ENCODE measurements around the gene FLG2. TPM values are rescaled to one million over a fixed set of nuclear protein-coding genes. Genes with fewer than 3 reads are reported as not detected.

Gene FLG2
- polyA plus RNA-seq, 1 donor from 2014 or later = not detected

DNA sequence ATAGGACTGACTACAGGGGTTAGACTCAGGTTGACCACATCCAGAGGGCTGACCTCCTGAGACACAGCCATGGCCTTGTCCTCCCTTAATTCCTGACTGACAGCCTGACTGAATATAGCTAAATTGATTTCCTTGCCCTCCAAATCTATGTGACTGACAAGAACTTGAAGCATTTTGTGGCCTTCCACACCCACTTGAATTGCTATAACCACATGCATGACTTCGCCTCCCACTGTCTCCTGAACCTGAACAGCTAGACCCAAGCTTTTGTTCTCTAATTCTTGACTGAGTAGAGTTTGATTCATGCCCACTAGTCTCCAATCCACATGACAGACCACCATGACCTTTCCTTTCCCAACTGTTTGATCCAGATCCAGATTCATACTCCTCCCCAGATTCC is 3.1 kb downstream of the FLG2 start:
- H4K20me1 ChIP-seq (ENCODE audit: insufficient read depth) = no peaks in the 10 kb centered on the region
- H3K27me3 ChIP-seq (ENCODE audit: insufficient read depth, low read depth, low read length) = no peaks in the 10 kb centered on the region
- H2AFZ ChIP-seq (ENCODE audit: low read depth, low read length) = no peak overlapping the region
- H3K27ac ChIP-seq (ENCODE audit: low read length) = no peak overlapping the region
- H3K79me2 ChIP-seq (replicated peaks; ENCODE audit: insufficient read depth, low read length) = no peaks in the 10 kb centered on the region
- H3K9me2 ChIP-seq (ENCODE audit: insufficient read depth, low read length) = no peaks in the 10 kb centered on the region
- peaks cover 7% of the 10 kb centered on the region for H3K9me3 ChIP-seq (ENCODE audit: low read length)
- H3K36me3 ChIP-seq (ENCODE audit: insufficient read depth, low read length) = no peaks in the 10 kb centered on the region
- no peak overlapping the region for H3K9ac ChIP-seq (ENCODE audit: low read length)
- H3K4me2 ChIP-seq (ENCODE audit: low read length) = no peak overlapping the region
- no peaks in the 10 kb centered on the region for H3F3A ChIP-seq (ENCODE audit: insufficient read depth, low read length, poor library complexity, severe bottlenecking)
- TF ChIP-seq TAF1 (IDR thresholded peaks at IDR 0.05; ENCODE audit: low read depth) (no peak), EP300 (conservative IDR thresholded peaks at IDR 0.05; ENCODE audit: poor library complexity, severe bottlenecking) (no peak), MXI1 (conservative IDR thresholded peaks at IDR 0.05; ENCODE audit: poor library complexity, severe bottlenecking) (no peak), EZH2 (IDR thresholded peaks at IDR 0.05; ENCODE audit: borderline replicate concordance, insufficient read depth, low read length, poor library complexity, severe bottlenecking) (no peak), SMC3 (conservative IDR thresholded peaks at IDR 0.05; ENCODE audit: poor library complexity) (no peak), RAD21 (conservative IDR thresholded peaks at IDR 0.05) (no peak), POLR2AphosphoS5 (IDR thresholded peaks at IDR 0.05) (no peak)
- TF ChIP-seq, protein P1, sequence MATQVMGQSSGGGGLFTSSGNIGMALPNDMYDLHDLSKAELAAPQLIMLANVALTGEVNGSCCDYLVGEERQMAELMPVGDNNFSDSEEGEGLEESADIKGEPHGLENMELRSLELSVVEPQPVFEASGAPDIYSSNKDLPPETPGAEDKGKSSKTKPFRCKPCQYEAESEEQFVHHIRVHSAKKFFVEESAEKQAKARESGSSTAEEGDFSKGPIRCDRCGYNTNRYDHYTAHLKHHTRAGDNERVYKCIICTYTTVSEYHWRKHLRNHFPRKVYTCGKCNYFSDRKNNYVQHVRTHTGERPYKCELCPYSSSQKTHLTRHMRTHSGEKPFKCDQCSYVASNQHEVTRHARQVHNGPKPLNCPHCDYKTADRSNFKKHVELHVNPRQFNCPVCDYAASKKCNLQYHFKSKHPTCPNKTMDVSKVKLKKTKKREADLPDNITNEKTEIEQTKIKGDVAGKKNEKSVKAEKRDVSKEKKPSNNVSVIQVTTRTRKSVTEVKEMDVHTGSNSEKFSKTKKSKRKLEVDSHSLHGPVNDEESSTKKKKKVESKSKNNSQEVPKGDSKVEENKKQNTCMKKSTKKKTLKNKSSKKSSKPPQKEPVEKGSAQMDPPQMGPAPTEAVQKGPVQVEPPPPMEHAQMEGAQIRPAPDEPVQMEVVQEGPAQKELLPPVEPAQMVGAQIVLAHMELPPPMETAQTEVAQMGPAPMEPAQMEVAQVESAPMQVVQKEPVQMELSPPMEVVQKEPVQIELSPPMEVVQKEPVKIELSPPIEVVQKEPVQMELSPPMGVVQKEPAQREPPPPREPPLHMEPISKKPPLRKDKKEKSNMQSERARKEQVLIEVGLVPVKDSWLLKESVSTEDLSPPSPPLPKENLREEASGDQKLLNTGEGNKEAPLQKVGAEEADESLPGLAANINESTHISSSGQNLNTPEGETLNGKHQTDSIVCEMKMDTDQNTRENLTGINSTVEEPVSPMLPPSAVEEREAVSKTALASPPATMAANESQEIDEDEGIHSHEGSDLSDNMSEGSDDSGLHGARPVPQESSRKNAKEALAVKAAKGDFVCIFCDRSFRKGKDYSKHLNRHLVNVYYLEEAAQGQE (IDR thresholded peaks at IDR 0.05; ENCODE audit: borderline replicate concordance) = no peak
- TF ChIP-seq, protein P2, sequence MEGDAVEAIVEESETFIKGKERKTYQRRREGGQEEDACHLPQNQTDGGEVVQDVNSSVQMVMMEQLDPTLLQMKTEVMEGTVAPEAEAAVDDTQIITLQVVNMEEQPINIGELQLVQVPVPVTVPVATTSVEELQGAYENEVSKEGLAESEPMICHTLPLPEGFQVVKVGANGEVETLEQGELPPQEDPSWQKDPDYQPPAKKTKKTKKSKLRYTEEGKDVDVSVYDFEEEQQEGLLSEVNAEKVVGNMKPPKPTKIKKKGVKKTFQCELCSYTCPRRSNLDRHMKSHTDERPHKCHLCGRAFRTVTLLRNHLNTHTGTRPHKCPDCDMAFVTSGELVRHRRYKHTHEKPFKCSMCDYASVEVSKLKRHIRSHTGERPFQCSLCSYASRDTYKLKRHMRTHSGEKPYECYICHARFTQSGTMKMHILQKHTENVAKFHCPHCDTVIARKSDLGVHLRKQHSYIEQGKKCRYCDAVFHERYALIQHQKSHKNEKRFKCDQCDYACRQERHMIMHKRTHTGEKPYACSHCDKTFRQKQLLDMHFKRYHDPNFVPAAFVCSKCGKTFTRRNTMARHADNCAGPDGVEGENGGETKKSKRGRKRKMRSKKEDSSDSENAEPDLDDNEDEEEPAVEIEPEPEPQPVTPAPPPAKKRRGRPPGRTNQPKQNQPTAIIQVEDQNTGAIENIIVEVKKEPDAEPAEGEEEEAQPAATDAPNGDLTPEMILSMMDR (IDR thresholded peaks at IDR 0.05; ENCODE audit: poor library complexity, severe bottlenecking) = no peak
- H3K4me3 ChIP-seq (ENCODE audit: low read length) = no peak overlapping the region

DNA sequence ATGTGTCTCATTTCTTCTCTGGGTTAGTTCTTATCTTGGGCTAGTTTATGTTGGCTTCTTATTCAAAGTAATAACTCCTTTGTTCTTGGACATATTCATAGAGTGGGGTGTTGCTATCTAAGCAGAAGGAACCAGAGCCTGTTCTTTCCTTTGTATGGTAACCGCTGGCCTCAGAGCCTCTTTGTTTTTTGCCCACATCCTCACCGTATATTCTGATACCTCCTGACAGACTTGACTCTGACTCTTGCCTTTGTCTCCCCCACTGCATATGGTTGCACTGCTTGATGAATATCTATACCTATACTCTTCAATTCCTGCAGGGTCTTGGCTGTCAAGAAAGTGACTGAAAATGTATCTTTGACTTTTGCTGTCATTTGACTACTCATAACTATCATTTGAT is 10.2 kb downstream of the FLG2 start:
- H2AFZ ChIP-seq (ENCODE audit: low read depth, low read length) = no peak overlapping the region
- H3K27me3 ChIP-seq (ENCODE audit: insufficient read depth, low read depth, low read length) = no peaks in the 10 kb centered on the region
- no peak overlapping the region for H3K9ac ChIP-seq (ENCODE audit: low read length)
- no peaks in the 10 kb centered on the region for H3K79me2 ChIP-seq (replicated peaks; ENCODE audit: insufficient read depth, low read length)
- no peaks in the 10 kb centered on the region for H3F3A ChIP-seq (ENCODE audit: insufficient read depth, low read length, poor library complexity, severe bottlenecking)
- H3K27ac ChIP-seq (ENCODE audit: low read length) = no peak overlapping the region
- no peak overlapping the region for H3K4me2 ChIP-seq (ENCODE audit: low read length)
- no peaks in the 10 kb centered on the region for H3K9me2 ChIP-seq (ENCODE audit: insufficient read depth, low read length)
- H3K4me3 ChIP-seq (ENCODE audit: low read length) = no peak overlapping the region
- H3K9me3 ChIP-seq (ENCODE audit: low read length) = peaks cover 7% of the 10 kb centered on the region
- H3K36me3 ChIP-seq (ENCODE audit: insufficient read depth, low read length) = no peaks in the 10 kb centered on the region
- TF ChIP-seq TAF1 (IDR thresholded peaks at IDR 0.05; ENCODE audit: low read depth) (no peak), EP300 (conservative IDR thresholded peaks at IDR 0.05; ENCODE audit: poor library complexity, severe bottlenecking) (no peak), SMC3 (conservative IDR thresholded peaks at IDR 0.05; ENCODE audit: poor library complexity) (no peak), MXI1 (conservative IDR thresholded peaks at IDR 0.05; ENCODE audit: poor library complexity, severe bottlenecking) (no peak), RAD21 (conservative IDR thresholded peaks at IDR 0.05) (no peak), POLR2AphosphoS5 (IDR thresholded peaks at IDR 0.05) (no peak), EZH2 (IDR thresholded peaks at IDR 0.05; ENCODE audit: borderline replicate concordance, insufficient read depth, low read length, poor library complexity, severe bottlenecking) (no peak)
- TF ChIP-seq, protein P2 (IDR thresholded peaks at IDR 0.05; ENCODE audit: poor library complexity, severe bottlenecking) = no peak
- TF ChIP-seq, protein P1 (IDR thresholded peaks at IDR 0.05; ENCODE audit: borderline replicate concordance) = no peak
- no peaks in the 10 kb centered on the region for H4K20me1 ChIP-seq (ENCODE audit: insufficient read depth)

Data from neural cell (in vitro differentiated cells).